ENCODE results near the gene NXPE2. TPM values are rescaled to one million over a fixed set of nuclear protein-coding genes. Genes with fewer than 3 reads are reported as not detected.
A peak's percentile ranks its signal among the peaks of the same experiment; 100 is the strongest.

Gene NXPE2
- total RNA-seq, 1 donor = under 0.01 TPM

GRCh38 chr11:114736806-114737205 is 58.5 kb downstream of the NXPE2 start:
- H3K9me3 ChIP-seq (ENCODE audit: low read depth, low read length) = no peaks in the 10 kb centered on the region
- no peaks in the 10 kb centered on the region for H3K36me3 ChIP-seq (ENCODE audit: insufficient read depth, low read length)
- H3K4me1 ChIP-seq (ENCODE audit: insufficient read depth, low read length) = no peaks in the 10 kb centered on the region
- H3K79me2 ChIP-seq (ENCODE audit: insufficient read depth, low read length) = no peaks in the 10 kb centered on the region
- TF ChIP-seq, protein P1, sequence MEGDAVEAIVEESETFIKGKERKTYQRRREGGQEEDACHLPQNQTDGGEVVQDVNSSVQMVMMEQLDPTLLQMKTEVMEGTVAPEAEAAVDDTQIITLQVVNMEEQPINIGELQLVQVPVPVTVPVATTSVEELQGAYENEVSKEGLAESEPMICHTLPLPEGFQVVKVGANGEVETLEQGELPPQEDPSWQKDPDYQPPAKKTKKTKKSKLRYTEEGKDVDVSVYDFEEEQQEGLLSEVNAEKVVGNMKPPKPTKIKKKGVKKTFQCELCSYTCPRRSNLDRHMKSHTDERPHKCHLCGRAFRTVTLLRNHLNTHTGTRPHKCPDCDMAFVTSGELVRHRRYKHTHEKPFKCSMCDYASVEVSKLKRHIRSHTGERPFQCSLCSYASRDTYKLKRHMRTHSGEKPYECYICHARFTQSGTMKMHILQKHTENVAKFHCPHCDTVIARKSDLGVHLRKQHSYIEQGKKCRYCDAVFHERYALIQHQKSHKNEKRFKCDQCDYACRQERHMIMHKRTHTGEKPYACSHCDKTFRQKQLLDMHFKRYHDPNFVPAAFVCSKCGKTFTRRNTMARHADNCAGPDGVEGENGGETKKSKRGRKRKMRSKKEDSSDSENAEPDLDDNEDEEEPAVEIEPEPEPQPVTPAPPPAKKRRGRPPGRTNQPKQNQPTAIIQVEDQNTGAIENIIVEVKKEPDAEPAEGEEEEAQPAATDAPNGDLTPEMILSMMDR (IDR thresholded peaks at IDR 0.05; ENCODE audit: extremely low read depth, low read depth, low read length) = no peak
- DNase-seq (ENCODE audit: insufficient read length, low spot score, missing footprints) = no peak
- H3K27me3 ChIP-seq (ENCODE audit: insufficient read depth, low read length) = no peaks in the 10 kb centered on the region
- H2AFZ ChIP-seq (ENCODE audit: low read length) = no peak overlapping the region
- no peak overlapping the region for H3K4me3 ChIP-seq (ENCODE audit: insufficient read depth, low read length)
- no peak overlapping the region for H3K27ac ChIP-seq (ENCODE audit: low read depth, low read length)
- H3K4me2 ChIP-seq (ENCODE audit: insufficient read depth, low read length) = no peak overlapping the region
- H4K20me1 ChIP-seq (ENCODE audit: insufficient read depth, low read length) = no peaks in the 10 kb centered on the region

DNA sequence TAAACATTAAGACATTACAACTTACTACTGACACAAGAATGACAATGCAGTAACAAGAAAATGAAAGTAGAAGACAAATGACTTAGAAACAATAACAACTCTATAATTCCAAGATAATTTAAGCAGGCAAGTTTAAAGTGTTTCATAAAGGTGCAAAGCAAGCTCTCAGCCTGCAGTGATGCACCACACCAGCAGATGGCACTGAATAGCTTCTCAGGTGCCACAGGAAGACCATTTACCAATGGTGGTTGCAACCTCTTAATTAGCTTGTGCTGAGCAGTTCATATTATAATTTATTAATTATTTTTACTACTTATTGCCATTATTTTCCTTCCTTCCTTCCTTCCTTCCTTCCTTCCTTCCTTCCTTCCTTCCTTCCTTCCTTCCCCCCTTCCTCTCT is 60.6 kb downstream of the NXPE2 start:
- no peaks in the 10 kb centered on the region for H3K4me1 ChIP-seq (ENCODE audit: insufficient read depth, low read length)
- peak; percentile 70 for DNase-seq (ENCODE audit: insufficient read length, low spot score, missing footprints)
- no peaks in the 10 kb centered on the region for H3K27me3 ChIP-seq (ENCODE audit: insufficient read depth, low read length)
- H2AFZ ChIP-seq (ENCODE audit: low read length) = no peak overlapping the region
- H3K4me2 ChIP-seq (ENCODE audit: insufficient read depth, low read length) = no peak overlapping the region
- TF ChIP-seq, protein P1 (IDR thresholded peaks at IDR 0.05; ENCODE audit: extremely low read depth, low read depth, low read length) = peak; percentile 55
- no peaks in the 10 kb centered on the region for H3K36me3 ChIP-seq (ENCODE audit: insufficient read depth, low read length)
- no peaks in the 10 kb centered on the region for H3K9me3 ChIP-seq (ENCODE audit: low read depth, low read length)
- no peaks in the 10 kb centered on the region for H4K20me1 ChIP-seq (ENCODE audit: insufficient read depth, low read length)
- H3K4me3 ChIP-seq (ENCODE audit: insufficient read depth, low read length) = no peak overlapping the region
- no peak overlapping the region for H3K27ac ChIP-seq (ENCODE audit: low read depth, low read length)
- H3K79me2 ChIP-seq (ENCODE audit: insufficient read depth, low read length) = no peaks in the 10 kb centered on the region

- Histone ChIP-seq H2AFZ (ENCODE audit: low read length) (no peak overlapping the region), H3K79me2 (ENCODE audit: insufficient read depth, low read length) (no peaks in the 10 kb centered on the region), H3K4me3 (ENCODE audit: insufficient read depth, low read length) (no peak overlapping the region), H3K9me3 (ENCODE audit: low read depth, low read length) (no peaks in the 10 kb centered on the region), H3K4me1 (ENCODE audit: insufficient read depth, low read length) (no peaks in the 10 kb centered on the region), H3K27ac (ENCODE audit: low read depth, low read length) (no peak overlapping the region), H3K36me3 (ENCODE audit: insufficient read depth, low read length) (no peaks in the 10 kb centered on the region), H3K27me3 (ENCODE audit: insufficient read depth, low read length) (no peaks in the 10 kb centered on the region), H3K4me2 (ENCODE audit: insufficient read depth, low read length) (no peak overlapping the region), H4K20me1 (ENCODE audit: insufficient read depth, low read length) (no peaks in the 10 kb centered on the region)
- DNase-seq (ENCODE audit: insufficient read length, low spot score, missing footprints) = no peak
- TF ChIP-seq, protein P1 (IDR thresholded peaks at IDR 0.05; ENCODE audit: extremely low read depth, low read depth, low read length) = no peak
These were observed 66.9 kb downstream of the NXPE2 start for GRCh38 chr11:114745150-114745671.

DNA sequence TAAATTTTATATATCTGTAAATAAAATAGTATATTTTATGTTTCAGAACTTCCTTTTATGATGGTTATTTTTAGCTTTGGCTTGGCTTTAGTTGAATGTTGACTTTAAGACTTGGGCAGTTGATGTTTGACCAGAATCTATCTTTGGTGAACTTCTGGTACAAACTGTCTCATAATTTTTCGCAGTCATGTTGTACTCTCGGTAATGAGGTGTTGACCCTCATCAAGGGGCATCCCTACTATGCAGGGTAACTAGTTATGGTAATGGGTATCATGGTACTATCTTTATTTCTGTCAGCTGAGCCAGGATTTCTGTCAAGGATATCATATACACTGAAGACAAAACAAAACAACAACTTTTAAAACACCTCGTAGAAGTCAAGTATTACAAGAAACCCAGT is 67.7 kb downstream of the NXPE2 start:
- H4K20me1 ChIP-seq (ENCODE audit: insufficient read depth, low read length) = no peaks in the 10 kb centered on the region
- no peak overlapping the region for H3K4me2 ChIP-seq (ENCODE audit: insufficient read depth, low read length)
- H2AFZ ChIP-seq (ENCODE audit: low read length) = no peak overlapping the region
- H3K27me3 ChIP-seq (ENCODE audit: insufficient read depth, low read length) = no peaks in the 10 kb centered on the region
- H3K4me1 ChIP-seq (ENCODE audit: insufficient read depth, low read length) = no peaks in the 10 kb centered on the region
- H3K4me3 ChIP-seq (ENCODE audit: insufficient read depth, low read length) = no peak overlapping the region
- H3K36me3 ChIP-seq (ENCODE audit: insufficient read depth, low read length) = no peaks in the 10 kb centered on the region
- TF ChIP-seq, protein P1 (IDR thresholded peaks at IDR 0.05; ENCODE audit: extremely low read depth, low read depth, low read length) = no peak
- DNase-seq (ENCODE audit: insufficient read length, low spot score, missing footprints) = no peak
- no peaks in the 10 kb centered on the region for H3K79me2 ChIP-seq (ENCODE audit: insufficient read depth, low read length)
- no peaks in the 10 kb centered on the region for H3K9me3 ChIP-seq (ENCODE audit: low read depth, low read length)
- H3K27ac ChIP-seq (ENCODE audit: low read depth, low read length) = no peak overlapping the region

Other genes with a start within 250 kb of the NXPE2 start
- gene REXO2, start 239.1 kb upstream of the NXPE2 start, total RNA-seq = 177 and 203 TPM in 2 replicates
- not detected in 2 replicates for gene NXPE1, start 118.6 kb upstream of the NXPE2 start, total RNA-seq
- gene NXPE4, start 82.7 kb upstream of the NXPE2 start, total RNA-seq = not detected in 2 replicates

Data from osteoblast (primary cell).